RWPE2 (cell line): ENCODE results near the gene FRMD3.

Source experiments
- ATAC-seq: fragments of 200-7000 bp; cut with Tn5 transposase; 3 replicates; pipeline ENCODE4 v1.9.1; 2021; ENCODE audit warnings: low read depth
- DNase-seq: peaks from one replicate; pipeline ENCODE4 v3.0.0-alpha.2; 2020; ENCODE audit warnings: low spot score
- H3K27ac ChIP-seq: fragments of 450-650 bp; 2 replicates; pipeline ENCODE4 v1.5.1; 2017; ENCODE audit warnings: mild to moderate bottlenecking; ENCODE audit not compliant: poor library complexity, severe bottlenecking
- H3K27me3 ChIP-seq: fragments of 250-450 bp; sonication (Bioruptor Pico); 2 replicates; pipeline ENCODE4 v1.5.1; 2021; ENCODE audit warnings: mild to moderate bottlenecking, moderate library complexity; ENCODE audit not compliant: insufficient read depth, poor library complexity, severe bottlenecking
- H3K36me3 ChIP-seq: fragments of 250-450 bp; sonication (Bioruptor Pico); 2 replicates; pipeline ENCODE4 v1.5.1; 2020; ENCODE audit warnings: low read depth, mild to moderate bottlenecking, moderate library complexity
- H3K4me1 ChIP-seq: fragments of 250-450 bp; sonication (Bioruptor Pico); 2 replicates; pipeline ENCODE4 v1.5.1; 2021; ENCODE audit warnings: mild to moderate bottlenecking, moderate library complexity; ENCODE audit not compliant: insufficient read depth, poor library complexity, severe bottlenecking
- H3K4me3 ChIP-seq: fragments of 250-450 bp; sonication (Bioruptor Pico); 2 replicates; pipeline ENCODE4 v1.5.1; 2021; ENCODE audit warnings: mild to moderate bottlenecking, moderate library complexity; ENCODE audit not compliant: severe bottlenecking
- H3K9me3 ChIP-seq: fragments of 250-450 bp; sonication (Bioruptor Pico); 2 replicates; pipeline ENCODE4 v1.5.1; 2021; ENCODE audit warnings: mild to moderate bottlenecking, moderate library complexity; ENCODE audit not compliant: severe bottlenecking
- TF ChIP-seq, protein P1 (sequence below): fragments of 450-650 bp; IDR thresholded peaks from one replicate; pipeline ENCODE4 v1.5.1; 2017; ENCODE audit warnings: mild to moderate bottlenecking, moderate library complexity; ENCODE audit not compliant: poor library complexity, severe bottlenecking

Gene FRMD3

DNA sequence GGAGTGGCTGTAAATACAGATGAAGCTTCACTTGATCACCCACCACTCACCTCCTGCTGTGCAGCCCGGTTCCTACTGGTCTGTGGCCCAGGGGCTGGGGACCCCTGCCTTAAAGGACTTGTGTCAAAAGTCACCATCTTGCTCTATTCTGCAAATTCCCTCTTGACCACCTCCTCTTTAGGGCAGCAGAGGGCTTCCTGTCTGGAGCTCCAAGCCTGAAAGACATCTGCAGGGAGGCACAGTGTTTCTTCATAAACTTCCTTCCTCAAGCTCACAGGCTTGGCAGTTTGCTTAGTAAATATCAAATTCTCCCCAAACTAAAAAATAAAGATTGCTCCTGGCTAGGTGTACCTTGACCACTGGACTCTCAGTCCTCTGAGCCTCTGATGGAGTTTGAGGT lies 104.4 kb downstream of the FRMD3 start:
- H3K27me3 ChIP-seq, result no peaks in the 10 kb centered on the region
- TF ChIP-seq, protein P1, sequence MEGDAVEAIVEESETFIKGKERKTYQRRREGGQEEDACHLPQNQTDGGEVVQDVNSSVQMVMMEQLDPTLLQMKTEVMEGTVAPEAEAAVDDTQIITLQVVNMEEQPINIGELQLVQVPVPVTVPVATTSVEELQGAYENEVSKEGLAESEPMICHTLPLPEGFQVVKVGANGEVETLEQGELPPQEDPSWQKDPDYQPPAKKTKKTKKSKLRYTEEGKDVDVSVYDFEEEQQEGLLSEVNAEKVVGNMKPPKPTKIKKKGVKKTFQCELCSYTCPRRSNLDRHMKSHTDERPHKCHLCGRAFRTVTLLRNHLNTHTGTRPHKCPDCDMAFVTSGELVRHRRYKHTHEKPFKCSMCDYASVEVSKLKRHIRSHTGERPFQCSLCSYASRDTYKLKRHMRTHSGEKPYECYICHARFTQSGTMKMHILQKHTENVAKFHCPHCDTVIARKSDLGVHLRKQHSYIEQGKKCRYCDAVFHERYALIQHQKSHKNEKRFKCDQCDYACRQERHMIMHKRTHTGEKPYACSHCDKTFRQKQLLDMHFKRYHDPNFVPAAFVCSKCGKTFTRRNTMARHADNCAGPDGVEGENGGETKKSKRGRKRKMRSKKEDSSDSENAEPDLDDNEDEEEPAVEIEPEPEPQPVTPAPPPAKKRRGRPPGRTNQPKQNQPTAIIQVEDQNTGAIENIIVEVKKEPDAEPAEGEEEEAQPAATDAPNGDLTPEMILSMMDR, result no peak
- no peaks in the 10 kb centered on the region for H3K9me3 ChIP-seq
- no peak overlapping the region for H3K27ac ChIP-seq
- no peaks in the 10 kb centered on the region for H3K4me1 ChIP-seq
- DNase-seq, result no peak
- no peak overlapping the region for H3K4me3 ChIP-seq
- ATAC-seq, result no peak
- no peaks in the 10 kb centered on the region for H3K36me3 ChIP-seq

DNA sequence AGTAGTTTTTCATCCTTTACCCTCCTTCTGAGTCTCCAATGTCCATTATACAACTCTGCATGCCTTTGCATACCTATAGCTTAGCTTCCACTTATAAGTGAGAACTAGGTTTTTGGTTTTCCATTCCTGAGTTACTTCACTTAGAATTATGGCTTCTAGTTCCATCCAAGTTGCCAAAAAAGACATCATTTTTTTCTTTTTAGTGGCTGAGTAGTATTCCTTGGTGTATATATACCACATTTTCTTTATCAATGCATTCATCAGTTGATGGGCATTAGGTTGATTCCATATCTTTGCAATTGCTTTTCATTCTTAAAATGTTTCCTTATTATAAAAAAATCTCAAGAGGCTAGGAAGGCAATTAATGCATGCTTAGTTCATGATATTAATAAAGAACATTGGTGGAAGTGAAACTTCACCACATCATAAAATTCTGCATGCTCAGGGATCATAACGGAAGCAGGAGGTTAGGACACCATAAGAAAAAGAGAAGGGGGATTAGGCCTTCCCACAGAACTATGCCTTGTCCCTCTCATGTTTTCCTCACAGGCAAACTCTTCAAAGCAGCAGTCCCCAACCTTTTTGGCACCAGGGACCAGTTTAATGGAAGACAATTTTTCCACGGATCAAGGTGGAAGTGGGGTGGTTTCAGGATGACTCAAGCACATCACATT lies 105.2 kb downstream of the FRMD3 start:
- no peak overlapping the region for H3K4me3 ChIP-seq
- H3K9me3 ChIP-seq, result no peaks in the 10 kb centered on the region
- ATAC-seq (no peak), DNase-seq (no peak)
- TF ChIP-seq, protein P1, result no peak
- H3K4me1 ChIP-seq, result no peaks in the 10 kb centered on the region
- H3K36me3 ChIP-seq, result no peaks in the 10 kb centered on the region
- H3K27me3 ChIP-seq, result no peaks in the 10 kb centered on the region
- no peak overlapping the region for H3K27ac ChIP-seq

- H3K27me3 ChIP-seq, result no peaks in the 10 kb centered on the region
- H3K4me3 ChIP-seq, result no peak overlapping the region
- no peaks in the 10 kb centered on the region for H3K36me3 ChIP-seq
- no peak for ATAC-seq
- no peaks in the 10 kb centered on the region for H3K9me3 ChIP-seq
- H3K27ac ChIP-seq, result no peak overlapping the region
- no peaks in the 10 kb centered on the region for H3K4me1 ChIP-seq
- DNase-seq, result no peak
- TF ChIP-seq, protein P1, result no peak
Observed at GRCh38 chr9:83432104-83432627, 106.0 kb downstream of the FRMD3 start.

DNA sequence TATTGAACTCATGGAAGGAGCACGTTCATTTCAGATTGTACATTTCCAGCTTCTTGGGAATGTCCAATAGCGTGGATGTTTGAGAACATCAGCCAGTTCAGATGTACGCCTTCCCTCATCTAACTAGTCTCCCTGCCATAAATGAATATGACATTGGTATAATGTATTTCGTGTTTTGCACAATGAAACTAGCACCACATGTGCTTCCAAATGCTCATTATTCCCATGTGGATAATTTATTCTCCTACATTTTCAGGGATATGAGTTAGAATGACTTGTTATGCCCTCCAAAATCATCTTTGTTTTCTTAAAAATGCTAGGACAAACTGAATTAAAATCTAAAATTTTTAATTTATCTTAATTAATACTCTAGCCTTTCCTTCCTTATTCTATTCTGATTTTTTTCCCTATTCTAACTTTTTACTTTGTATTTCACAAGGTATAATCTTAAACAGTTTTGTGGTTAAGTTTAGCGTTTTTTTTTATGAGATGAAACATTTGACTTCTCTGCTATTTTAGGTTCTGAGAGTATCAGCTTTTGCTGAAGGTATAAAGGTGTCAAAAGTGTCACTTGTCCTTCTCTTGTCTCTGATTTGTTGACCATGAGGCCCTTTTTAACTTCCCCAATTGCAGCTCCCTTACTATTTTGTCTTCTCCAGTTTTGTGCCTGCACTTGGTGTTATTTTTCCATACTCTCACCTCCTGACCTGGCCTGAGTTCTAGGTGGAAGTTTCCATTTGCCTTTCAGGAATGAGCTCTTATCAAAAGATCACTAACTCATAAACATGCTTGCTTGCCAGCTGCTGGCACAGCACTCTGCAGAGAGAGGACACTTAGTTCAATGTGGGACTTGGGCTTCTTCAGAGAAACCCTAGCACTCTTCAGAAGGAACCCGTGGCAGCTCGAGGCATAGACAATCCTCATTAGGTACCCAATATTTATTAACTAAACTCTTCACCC lies 106.8 kb downstream of the FRMD3 start:
- Histone ChIP-seq H3K27ac (no peak overlapping the region), H3K36me3 (no peaks in the 10 kb centered on the region), H3K4me1 (no peaks in the 10 kb centered on the region), H3K27me3 (no peaks in the 10 kb centered on the region), H3K9me3 (no peaks in the 10 kb centered on the region), H3K4me3 (no peak overlapping the region)
- ATAC-seq (no peak), DNase-seq (no peak)
- TF ChIP-seq, protein P1, result no peak
